Tibial nerve (tissue), 4 donors: ENCODE data around the gene ITK. TPM values are rescaled to one million over a fixed set of nuclear protein-coding genes. Genes with fewer than 3 reads are reported as not detected.

ENCODE experiments used
- DNase-seq, 2 donors: peaks; one replicate each; pipeline ENCODE4 v3.0.0-alpha.2; 2019; ENCODE audit warnings: low spot score in 2 of 2
- H3K27ac ChIP-seq, 4 donors: fragments of 200-600 bp; sonication (generic) in 3 of 4; one replicate each; pipeline ENCODE4 v1.5.1; 2017 to 2019; ENCODE audit warnings: mild to moderate bottlenecking in 1 of 4
- H3K27me3 ChIP-seq, 2 donors: fragments of 200-600 bp; sonication (generic) in 1 of 2; one replicate each; pipeline versions ENCODE4 v1.5.1 to v1.6.0; 2017 to 2019
- H3K36me3 ChIP-seq, 3 donors: fragments of 200-600 bp; sonication (generic); one replicate each; pipeline ENCODE4 v1.5.1; 2018 to 2019
- H3K4me1 ChIP-seq, 4 donors: fragments of 200-600 bp; sonication (generic) in 3 of 4; one replicate each; pipeline ENCODE4 v1.5.1; 2017 to 2019
- H3K4me3 ChIP-seq, 4 donors: fragments of 200-600 bp; sonication (generic) in 3 of 4; one replicate each; pipeline ENCODE4 v1.5.1; 2017 to 2019; ENCODE audit warnings: mild to moderate bottlenecking in 1 of 4, moderate library complexity in 1 of 4
- H3K9me3 ChIP-seq, 4 donors: fragments of 200-600 bp; sonication (generic) in 3 of 4; one replicate each; pipeline ENCODE4 v1.5.1; 2017 to 2019
- EP300 ChIP-seq, 2 donors: sonication (generic); formaldehyde crosslinking; IDR thresholded peaks; one replicate each; pipeline ENCODE4 v1.6.1; 2017; ENCODE audit warnings: antibody characterized with exemption in 2 of 2, mild to moderate bottlenecking in 1 of 2
- POLR2A ChIP-seq, 2 donors: fragments of 450-650 bp; IDR thresholded peaks; one replicate each; pipeline ENCODE4 v1.6.1; 2017; ENCODE audit warnings: antibody characterized with exemption in 2 of 2, mild to moderate bottlenecking in 2 of 2, moderate library complexity in 2 of 2
- WGBS, 2 donors: methylation state at CpG; one replicate each; pipeline ENCODE4 v1.1.5; 2018; 5-methylcytosine and 5-hydroxymethylcytosine counted together
- total RNA-seq, 4 donors: library from RNA; depleted of rRNA; stranded (reverse); fragments of >200 nt; gene quantifications; one replicate each; pipeline ENCODE4 v1.1.0, GENCODE V29; 2016
- TF ChIP-seq, protein P1 (sequence below), 5 experiments: fragments of 200-600 bp in 3 of 5; fragments of 450-650 bp in 2 of 5; sonication (generic) in 3 of 5; IDR thresholded peaks; one replicate each; pipeline ENCODE4 v1.5.1; 2016 to 2019; ENCODE audit warnings: antibody characterized with exemption in 5 of 5, mild to moderate bottlenecking in 3 of 5, moderate library complexity in 2 of 5

The ITK gene
- total RNA-seq, 4 donors from 2014 or later = 0.44 to 3.3 (median 1.2) TPM

DNA sequence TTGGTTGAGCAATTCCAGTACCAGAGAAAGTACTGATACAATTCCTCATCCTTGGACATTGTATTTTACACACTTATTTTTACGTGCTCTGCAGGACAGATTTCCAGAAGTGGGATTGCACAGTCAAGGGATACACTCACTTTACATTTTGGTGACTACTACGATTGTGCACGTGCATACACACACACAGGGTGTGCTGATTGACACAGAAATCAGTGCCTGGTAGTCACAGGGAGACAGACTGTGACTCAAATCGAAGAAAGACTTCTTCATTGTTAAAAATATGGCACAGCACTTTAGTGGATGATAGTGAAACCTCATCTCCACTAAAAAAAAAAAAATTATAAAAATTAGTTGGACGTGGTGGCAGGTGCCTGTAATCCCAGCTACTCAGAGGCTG is 16.1 kb upstream of the ITK start:
- TF ChIP-seq EP300 (IDR thresholded peaks at IDR 0.05) (no peak), POLR2A (IDR thresholded peaks at IDR 0.05) (no peak)
- TF ChIP-seq, protein P1, sequence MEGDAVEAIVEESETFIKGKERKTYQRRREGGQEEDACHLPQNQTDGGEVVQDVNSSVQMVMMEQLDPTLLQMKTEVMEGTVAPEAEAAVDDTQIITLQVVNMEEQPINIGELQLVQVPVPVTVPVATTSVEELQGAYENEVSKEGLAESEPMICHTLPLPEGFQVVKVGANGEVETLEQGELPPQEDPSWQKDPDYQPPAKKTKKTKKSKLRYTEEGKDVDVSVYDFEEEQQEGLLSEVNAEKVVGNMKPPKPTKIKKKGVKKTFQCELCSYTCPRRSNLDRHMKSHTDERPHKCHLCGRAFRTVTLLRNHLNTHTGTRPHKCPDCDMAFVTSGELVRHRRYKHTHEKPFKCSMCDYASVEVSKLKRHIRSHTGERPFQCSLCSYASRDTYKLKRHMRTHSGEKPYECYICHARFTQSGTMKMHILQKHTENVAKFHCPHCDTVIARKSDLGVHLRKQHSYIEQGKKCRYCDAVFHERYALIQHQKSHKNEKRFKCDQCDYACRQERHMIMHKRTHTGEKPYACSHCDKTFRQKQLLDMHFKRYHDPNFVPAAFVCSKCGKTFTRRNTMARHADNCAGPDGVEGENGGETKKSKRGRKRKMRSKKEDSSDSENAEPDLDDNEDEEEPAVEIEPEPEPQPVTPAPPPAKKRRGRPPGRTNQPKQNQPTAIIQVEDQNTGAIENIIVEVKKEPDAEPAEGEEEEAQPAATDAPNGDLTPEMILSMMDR (IDR thresholded peaks at IDR 0.05) = no peak
- 78 to 82% methylated on average over 5 of the region's 5 CpGs for WGBS, 2 donors
- Histone ChIP-seq H3K36me3 (no peaks in the 10 kb centered on the region), H3K9me3 (no peaks in the 10 kb centered on the region), H3K4me1 (no peaks in the 10 kb centered on the region), H3K4me3 (no peak overlapping the region), H3K27ac (no peak overlapping the region), H3K27me3 (no peaks in the 10 kb centered on the region)
- DNase-seq = no peak

GRCh38 chr5:157165261-157165660 is 15.4 kb upstream of the ITK start:
- H3K9me3 ChIP-seq = no peaks in the 10 kb centered on the region
- TF ChIP-seq, protein P1 (IDR thresholded peaks at IDR 0.05) = no peak
- TF ChIP-seq POLR2A (IDR thresholded peaks at IDR 0.05) = no peak
- TF ChIP-seq EP300 (IDR thresholded peaks at IDR 0.05) = no peak
- H3K4me3 ChIP-seq = no peak overlapping the region
- no peaks in the 10 kb centered on the region for H3K27me3 ChIP-seq
- DNase-seq = no peak
- WGBS, 2 donors = 88 to 93% methylated on average over 4 of the region's 4 CpGs
- H3K36me3 ChIP-seq = no peaks in the 10 kb centered on the region
- no peak overlapping the region for H3K27ac ChIP-seq
- no peaks in the 10 kb centered on the region for H3K4me1 ChIP-seq

- Histone ChIP-seq H3K4me3 (no peak overlapping the region), H3K36me3 (no peaks in the 10 kb centered on the region), H3K9me3 (no peaks in the 10 kb centered on the region), H3K27ac (no peak overlapping the region), H3K27me3 (no peaks in the 10 kb centered on the region), H3K4me1 (no peaks in the 10 kb centered on the region)
- no peak for DNase-seq
- WGBS, 2 donors = 84 to 89% methylated on average over 14 of the region's 14 CpGs
- TF ChIP-seq, protein P1 (IDR thresholded peaks at IDR 0.05) = no peak
- TF ChIP-seq EP300 (IDR thresholded peaks at IDR 0.05) (no peak), POLR2A (IDR thresholded peaks at IDR 0.05) (no peak)
Measured at GRCh38 chr5:157165668-157166067, 15.0 kb upstream of the ITK start.

DNA sequence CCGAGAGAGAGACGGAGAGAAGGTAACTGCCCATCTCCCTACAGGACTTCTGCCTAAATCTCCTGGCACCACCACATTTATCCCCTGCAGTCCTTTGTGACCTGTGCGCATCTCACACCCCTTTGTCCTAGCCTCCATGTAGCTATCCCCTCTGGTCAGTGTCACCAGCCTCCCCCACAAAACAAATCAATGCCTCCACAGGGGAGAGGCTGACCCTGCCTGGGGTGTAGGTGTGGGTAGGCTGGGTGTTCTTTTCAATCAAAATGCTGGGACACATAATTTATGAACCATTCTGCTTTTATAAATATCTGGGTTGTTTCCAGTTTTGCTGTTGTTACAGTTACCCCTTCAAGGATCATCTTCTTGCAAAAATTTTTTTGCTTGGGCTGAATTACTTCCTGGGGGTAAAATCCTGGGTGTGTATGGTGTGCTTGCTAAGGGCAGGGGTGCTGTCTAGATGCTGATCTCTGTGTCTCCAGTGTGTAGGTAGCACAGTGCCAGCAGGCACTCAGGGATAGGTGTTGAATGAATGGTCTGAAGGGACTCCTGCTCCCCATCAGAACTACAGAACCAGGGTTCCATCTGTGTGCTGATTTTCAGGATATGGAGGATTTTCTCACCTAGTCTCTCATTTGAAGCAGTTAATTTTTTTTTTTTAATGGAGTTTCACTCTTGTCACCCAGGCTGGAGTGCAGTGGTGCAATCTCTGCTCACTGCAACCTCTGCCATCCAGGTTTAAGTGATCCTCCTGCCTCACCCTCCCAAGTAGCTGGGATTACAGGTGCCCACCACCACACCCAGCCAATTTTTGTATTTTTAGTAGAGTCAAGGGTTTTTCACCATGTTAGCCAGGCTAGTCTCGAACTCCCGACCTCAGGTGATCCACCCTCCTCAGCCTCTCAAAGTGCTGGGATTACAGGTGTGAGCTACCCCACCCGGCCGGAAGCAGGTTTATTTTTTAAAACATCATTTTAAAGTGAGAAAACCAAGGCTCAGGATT is 14.1 kb upstream of the ITK start, which contains the start of gene GARIN3:
GARIN3 (minus strand) TSS at position 51 of the 1,000 bp plus-strand sequence. CDS start 96 bp downstream, outside the sequence.
- Histone ChIP-seq H3K36me3 (no peaks in the 10 kb centered on the region), H3K4me1 (no peaks in the 10 kb centered on the region), H3K27me3 (no peaks in the 10 kb centered on the region), H3K27ac (no peak within 1 kb of the TSS), H3K4me3 (no peak within 1 kb of the TSS), H3K9me3 (no peaks in the 10 kb centered on the region)
- TF ChIP-seq POLR2A (IDR thresholded peaks at IDR 0.05) (no peak), EP300 (IDR thresholded peaks at IDR 0.05) (no peak)
- TF ChIP-seq, protein P1 (IDR thresholded peaks at IDR 0.05) = no peak
- no peak for DNase-seq
- WGBS, 2 donors = 88 to 94% methylated on average over 7 of the region's 7 CpGs

GRCh38 chr5:157167214-157167621 is 13.4 kb upstream of the ITK start:
- Histone ChIP-seq H3K27ac (no peak overlapping the region), H3K4me1 (no peaks in the 10 kb centered on the region), H3K9me3 (no peaks in the 10 kb centered on the region), H3K36me3 (no peaks in the 10 kb centered on the region), H3K27me3 (no peaks in the 10 kb centered on the region), H3K4me3 (no peak overlapping the region)
- 77 to 79% methylated on average over 4 of the region's 4 CpGs for WGBS, 2 donors
- TF ChIP-seq EP300 (IDR thresholded peaks at IDR 0.05) (no peak), POLR2A (IDR thresholded peaks at IDR 0.05) (no peak)
- TF ChIP-seq, protein P1 (IDR thresholded peaks at IDR 0.05) = no peak
- no peak for DNase-seq
